Progenitor cell of endocrine pancreas (in vitro differentiated cells): ENCODE results near the gene BIRC5. TPM values are rescaled to one million over a fixed set of nuclear protein-coding genes. Genes with fewer than 3 reads are reported as not detected.

ENCODE experiments used
- DNase-seq: peaks from one replicate; pipeline ENCODE4 v3.0.0; 2021; ENCODE audit warnings: low spot score; ENCODE audit not compliant: unreplicated experiment
- H3K27ac Mint-ChIP-seq: 2 replicates; pipeline ENCODE4 v1.8.0; 2021; ENCODE audit warnings: mild to moderate bottlenecking, moderate library complexity, mixed read lengths
- H3K27me3 Mint-ChIP-seq: 2 replicates; pipeline ENCODE4 v1.8.0; 2021; ENCODE audit warnings: mixed read lengths
- H3K36me3 Mint-ChIP-seq: 2 replicates; pipeline ENCODE4 v1.8.0; 2022; ENCODE audit warnings: mixed read lengths; ENCODE audit not compliant: insufficient read depth
- H3K4me1 Mint-ChIP-seq: 2 replicates; pipeline ENCODE4 v1.8.0; 2021; ENCODE audit warnings: low read depth, mixed read lengths
- H3K4me3 Mint-ChIP-seq: 2 replicates; pipeline ENCODE4 v1.8.0; 2021; ENCODE audit warnings: low read depth, mild to moderate bottlenecking, moderate library complexity, mixed read lengths
- H3K9me3 Mint-ChIP-seq: 2 replicates; pipeline ENCODE4 v1.8.0; 2021; ENCODE audit warnings: low read depth, mixed read lengths
- total RNA-seq: library from RNA; stranded (reverse); gene quantifications from 2 replicates; pipeline ENCODE4 v1.2.1, GENCODE V29; 2021
- TF ChIP-seq, protein P1 (sequence below): fragments of 200-600 bp; sonication (generic); IDR thresholded peaks from one replicate; pipeline ENCODE4 v1.5.0; 2021; ENCODE audit warnings: antibody characterized with exemption, mild to moderate bottlenecking; ENCODE audit not compliant: unreplicated experiment

The BIRC5 gene
- total RNA-seq, 1 donor from 2014 or later: 30.0 TPM

DNA sequence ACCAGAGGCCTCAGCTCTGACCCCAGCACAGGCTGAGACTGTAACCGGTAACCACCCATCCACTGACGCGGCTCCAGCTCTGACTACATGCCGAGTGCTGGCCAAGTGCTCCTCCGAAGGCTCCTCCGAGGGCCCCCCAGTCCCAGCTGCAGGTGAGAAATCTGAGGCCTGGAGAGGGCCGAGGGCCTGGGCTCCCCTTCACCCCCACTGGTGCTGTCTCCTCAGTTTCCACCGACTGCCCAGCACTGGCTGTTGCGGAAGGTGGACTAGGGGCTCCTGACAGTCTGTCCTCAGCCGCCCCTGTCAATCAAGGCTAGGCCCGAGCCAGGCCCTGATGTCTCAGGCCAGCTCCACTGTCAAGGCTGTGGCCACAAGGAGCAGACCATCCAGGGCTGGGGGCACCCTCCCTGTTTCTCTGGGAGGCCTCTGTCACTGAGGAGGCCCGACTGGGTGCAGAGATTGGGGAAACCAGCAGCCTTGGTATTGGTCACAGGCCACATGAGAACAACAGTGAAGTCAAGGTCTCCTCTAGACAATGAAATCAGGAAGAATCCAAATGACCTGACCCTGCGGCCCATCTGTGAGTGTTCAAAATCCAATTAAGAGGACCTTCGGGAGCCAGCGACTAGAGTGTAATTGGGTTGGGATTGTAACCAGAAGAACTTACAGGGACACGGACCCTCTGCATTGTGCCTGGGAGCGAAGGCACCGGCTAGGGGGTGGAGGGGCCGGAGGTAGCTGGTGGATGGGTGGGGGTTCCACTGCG is 22.5 kb downstream of the BIRC5 start:
- no peak overlapping the region for H3K4me3 Mint-ChIP-seq
- H3K36me3 Mint-ChIP-seq: no peaks in the 10 kb centered on the region
- no peaks in the 10 kb centered on the region for H3K4me1 Mint-ChIP-seq
- peaks cover 26% of the 10 kb centered on the region for H3K27me3 Mint-ChIP-seq
- H3K9me3 Mint-ChIP-seq: no peaks in the 10 kb centered on the region
- TF ChIP-seq, protein P1, sequence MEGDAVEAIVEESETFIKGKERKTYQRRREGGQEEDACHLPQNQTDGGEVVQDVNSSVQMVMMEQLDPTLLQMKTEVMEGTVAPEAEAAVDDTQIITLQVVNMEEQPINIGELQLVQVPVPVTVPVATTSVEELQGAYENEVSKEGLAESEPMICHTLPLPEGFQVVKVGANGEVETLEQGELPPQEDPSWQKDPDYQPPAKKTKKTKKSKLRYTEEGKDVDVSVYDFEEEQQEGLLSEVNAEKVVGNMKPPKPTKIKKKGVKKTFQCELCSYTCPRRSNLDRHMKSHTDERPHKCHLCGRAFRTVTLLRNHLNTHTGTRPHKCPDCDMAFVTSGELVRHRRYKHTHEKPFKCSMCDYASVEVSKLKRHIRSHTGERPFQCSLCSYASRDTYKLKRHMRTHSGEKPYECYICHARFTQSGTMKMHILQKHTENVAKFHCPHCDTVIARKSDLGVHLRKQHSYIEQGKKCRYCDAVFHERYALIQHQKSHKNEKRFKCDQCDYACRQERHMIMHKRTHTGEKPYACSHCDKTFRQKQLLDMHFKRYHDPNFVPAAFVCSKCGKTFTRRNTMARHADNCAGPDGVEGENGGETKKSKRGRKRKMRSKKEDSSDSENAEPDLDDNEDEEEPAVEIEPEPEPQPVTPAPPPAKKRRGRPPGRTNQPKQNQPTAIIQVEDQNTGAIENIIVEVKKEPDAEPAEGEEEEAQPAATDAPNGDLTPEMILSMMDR: no peak
- DNase-seq: no peak
- H3K27ac Mint-ChIP-seq: no peak overlapping the region

DNA sequence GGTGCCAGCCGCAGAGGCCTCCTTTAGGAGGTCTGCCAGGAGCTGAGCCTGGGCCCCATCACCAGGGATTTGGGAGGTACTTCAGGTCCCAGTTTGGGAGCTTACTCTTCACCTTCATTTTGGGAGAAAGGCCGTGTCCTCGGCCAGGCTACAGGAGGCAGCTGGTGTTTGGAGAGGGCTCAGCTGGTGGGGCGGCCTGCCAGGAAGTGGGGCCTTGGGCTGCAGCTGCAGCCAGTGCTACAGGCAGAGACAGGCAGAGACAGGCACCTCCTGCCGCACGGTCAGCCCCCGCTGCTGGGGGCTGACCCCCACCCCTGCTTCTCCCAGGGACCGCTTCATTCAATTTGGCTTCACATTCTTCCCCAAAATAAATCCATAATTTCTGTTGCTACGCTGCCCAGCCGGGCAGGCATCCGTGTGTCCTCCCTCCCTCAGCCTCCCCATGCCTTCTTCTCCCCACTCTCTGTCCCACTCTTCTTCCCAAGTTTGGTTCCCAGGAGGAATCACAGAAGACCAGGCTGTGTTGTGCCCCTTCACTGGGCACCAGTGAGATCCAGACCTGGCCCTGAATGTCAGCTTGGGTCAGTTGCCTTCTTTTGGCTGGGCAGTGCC is 23.5 kb downstream of the BIRC5 start:
- Mint-ChIP-seq H3K27ac (no peak overlapping the region), H3K27me3 (peaks cover 19% of the 10 kb centered on the region), H3K4me3 (no peak overlapping the region), H3K9me3 (no peaks in the 10 kb centered on the region), H3K36me3 (no peaks in the 10 kb centered on the region), H3K4me1 (no peaks in the 10 kb centered on the region)
- no peak for DNase-seq
- TF ChIP-seq, protein P1: no peak

DNA sequence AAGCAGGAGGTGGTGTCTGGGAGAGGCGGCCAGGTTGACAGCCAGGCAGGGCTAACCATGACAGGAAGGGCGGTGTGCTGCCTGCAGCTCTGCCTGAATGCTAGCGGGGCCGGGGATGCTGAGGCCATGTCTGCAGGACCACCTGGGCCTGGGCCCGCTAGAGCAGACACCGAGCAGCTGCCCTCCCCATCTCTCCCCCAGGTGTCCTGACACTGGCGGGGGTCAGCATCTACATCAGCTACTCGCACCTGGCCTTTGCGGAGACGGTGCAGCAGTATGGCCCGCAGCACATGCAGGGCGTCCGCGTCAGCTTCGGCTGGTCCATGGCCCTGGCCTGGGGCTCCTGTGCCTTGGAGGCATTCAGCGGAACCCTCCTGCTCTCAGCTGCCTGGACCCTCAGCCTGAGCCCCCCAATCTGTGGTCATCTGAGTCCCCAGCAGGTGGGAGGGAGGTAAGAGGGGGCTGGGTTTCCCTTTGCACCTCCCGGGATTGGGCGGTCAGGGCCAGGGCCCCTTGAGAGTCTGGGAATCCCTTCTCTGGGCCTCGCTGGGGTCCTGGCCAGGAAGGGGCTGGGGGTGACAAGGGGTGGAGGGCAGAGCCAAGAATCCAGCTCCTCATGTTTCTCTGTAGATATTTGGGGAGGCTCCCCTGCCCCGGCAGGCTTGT is 24.9 kb downstream of the BIRC5 start:
- Mint-ChIP-seq H3K4me1 (no peaks in the 10 kb centered on the region), H3K9me3 (no peaks in the 10 kb centered on the region), H3K4me3 (no peak overlapping the region), H3K36me3 (no peaks in the 10 kb centered on the region), H3K27ac (no peak overlapping the region), H3K27me3 (peaks cover 8% of the 10 kb centered on the region)
- TF ChIP-seq, protein P1: no peak
- DNase-seq: no peak

DNA sequence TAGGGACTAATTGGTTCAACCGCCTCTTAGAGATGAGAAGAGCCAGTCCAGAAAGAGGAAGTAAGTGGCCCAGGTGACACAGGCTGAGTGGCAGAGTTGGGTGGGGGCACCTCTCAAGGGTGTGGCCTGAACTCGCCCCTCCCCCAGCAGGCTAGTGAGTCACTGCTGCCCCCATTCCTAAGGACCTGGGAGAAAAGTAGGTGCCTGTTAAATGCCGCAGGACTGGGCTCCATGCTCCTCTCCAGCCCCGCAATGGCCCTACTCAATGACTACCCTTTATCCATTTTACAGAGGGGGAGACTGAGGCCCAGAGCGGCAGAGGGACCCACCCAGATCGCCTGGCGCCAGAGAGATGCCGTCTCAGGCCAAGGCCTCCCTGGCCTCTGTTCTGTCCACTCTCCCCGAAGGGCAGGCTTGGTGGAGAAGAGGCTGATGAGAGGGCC is 25.5 kb downstream of the BIRC5 start:
- Mint-ChIP-seq H3K4me1 (no peaks in the 10 kb centered on the region), H3K9me3 (no peaks in the 10 kb centered on the region), H3K36me3 (no peaks in the 10 kb centered on the region), H3K27ac (no peak overlapping the region), H3K4me3 (no peak overlapping the region), H3K27me3 (peaks cover 6% of the 10 kb centered on the region)
- TF ChIP-seq, protein P1: no peak
- no peak for DNase-seq

DNA sequence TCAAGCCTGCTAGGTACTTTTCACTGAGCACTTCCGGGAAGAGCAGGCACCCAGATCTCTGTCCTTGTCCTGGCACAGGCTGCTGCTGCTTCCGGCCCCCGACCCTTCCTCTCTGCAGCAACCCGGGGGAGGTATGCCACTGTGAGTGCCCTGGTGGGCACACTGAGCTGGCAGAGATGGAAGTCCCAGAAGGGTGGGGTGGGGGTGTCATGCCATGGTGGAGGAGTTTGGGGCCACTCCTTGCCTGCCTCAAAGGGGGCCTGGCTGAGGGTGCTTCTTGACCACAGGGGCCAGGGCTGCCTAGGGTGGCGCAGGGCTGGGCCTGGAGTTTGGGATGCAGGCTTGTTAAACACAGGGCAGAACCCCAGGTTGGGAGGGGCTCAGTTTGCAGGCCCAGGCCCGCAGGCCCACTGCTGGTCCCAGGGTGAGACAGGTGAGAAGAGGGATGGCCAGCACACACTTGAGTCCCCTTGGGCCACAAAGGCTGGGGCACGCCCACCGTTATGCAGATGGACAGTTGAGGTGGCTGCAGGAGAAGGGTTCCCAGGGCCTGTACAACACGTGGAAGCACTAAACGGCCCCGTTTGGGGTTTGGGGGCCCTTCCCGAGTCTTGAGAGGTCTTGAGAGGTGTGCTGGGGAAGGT is 26.1 kb downstream of the BIRC5 start:
- no peaks in the 10 kb centered on the region for H3K27me3 Mint-ChIP-seq
- no peaks in the 10 kb centered on the region for H3K36me3 Mint-ChIP-seq
- H3K27ac Mint-ChIP-seq: no peak overlapping the region
- no peaks in the 10 kb centered on the region for H3K4me1 Mint-ChIP-seq
- TF ChIP-seq, protein P1: no peak
- H3K4me3 Mint-ChIP-seq: no peak overlapping the region
- no peaks in the 10 kb centered on the region for H3K9me3 Mint-ChIP-seq
- DNase-seq: no peak
